Measurements from ENCODE around the gene NGLY1.

DNA sequence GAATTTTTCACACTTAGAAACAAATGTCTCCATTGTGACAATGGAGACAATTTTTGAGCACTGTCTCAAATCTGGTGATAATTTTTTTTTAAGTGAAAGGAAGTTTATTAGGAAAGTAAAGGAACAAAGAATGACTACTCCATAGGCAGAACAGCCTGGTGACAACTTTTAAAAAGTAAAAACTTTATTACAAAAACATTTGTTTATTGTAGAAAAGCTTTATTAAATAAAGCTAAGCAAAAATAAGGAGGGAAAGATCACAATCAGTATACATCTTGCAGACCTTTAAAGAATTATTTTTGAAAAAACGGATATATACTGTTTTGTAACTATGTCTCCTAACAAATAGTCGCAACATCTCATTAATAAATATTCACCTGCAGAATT is 6.0 kb upstream of the NGLY1 start:
- TF ChIP-seq, protein P1, sequence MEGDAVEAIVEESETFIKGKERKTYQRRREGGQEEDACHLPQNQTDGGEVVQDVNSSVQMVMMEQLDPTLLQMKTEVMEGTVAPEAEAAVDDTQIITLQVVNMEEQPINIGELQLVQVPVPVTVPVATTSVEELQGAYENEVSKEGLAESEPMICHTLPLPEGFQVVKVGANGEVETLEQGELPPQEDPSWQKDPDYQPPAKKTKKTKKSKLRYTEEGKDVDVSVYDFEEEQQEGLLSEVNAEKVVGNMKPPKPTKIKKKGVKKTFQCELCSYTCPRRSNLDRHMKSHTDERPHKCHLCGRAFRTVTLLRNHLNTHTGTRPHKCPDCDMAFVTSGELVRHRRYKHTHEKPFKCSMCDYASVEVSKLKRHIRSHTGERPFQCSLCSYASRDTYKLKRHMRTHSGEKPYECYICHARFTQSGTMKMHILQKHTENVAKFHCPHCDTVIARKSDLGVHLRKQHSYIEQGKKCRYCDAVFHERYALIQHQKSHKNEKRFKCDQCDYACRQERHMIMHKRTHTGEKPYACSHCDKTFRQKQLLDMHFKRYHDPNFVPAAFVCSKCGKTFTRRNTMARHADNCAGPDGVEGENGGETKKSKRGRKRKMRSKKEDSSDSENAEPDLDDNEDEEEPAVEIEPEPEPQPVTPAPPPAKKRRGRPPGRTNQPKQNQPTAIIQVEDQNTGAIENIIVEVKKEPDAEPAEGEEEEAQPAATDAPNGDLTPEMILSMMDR (IDR thresholded peaks at IDR 0.05): no peak
- TF ChIP-seq POLR2AphosphoS5 (IDR thresholded peaks at IDR 0.05; ENCODE audit: insufficient read depth in 1 of 2, low read depth in 1 of 2): no peak
